ENCODE data around the gene PLCXD3.

The PLCXD3 gene

GRCh38 chr5:41412496-41412895 lies 97.9 kb downstream of the PLCXD3 start:
- DNase-seq: no peak

GRCh38 chr5:41410737-41411136 lies 99.7 kb downstream of the PLCXD3 start:
- DNase-seq: no peak

GRCh38 chr5:41410307-41410706 lies 100.1 kb downstream of the PLCXD3 start:
- DNase-seq: no peak

GRCh38 chr5:41408676-41409443 lies 101.5 kb downstream of the PLCXD3 start:
- no peak for DNase-seq

GRCh38 chr5:41406936-41407335 lies 103.5 kb downstream of the PLCXD3 start:
- DNase-seq: no peak

- DNase-seq: no peak
These were observed 104.0 kb downstream of the PLCXD3 start for GRCh38 chr5:41406424-41406823.

- DNase-seq: no peak
These were observed 105.6 kb downstream of the PLCXD3 start for GRCh38 chr5:41404757-41405156.

- DNase-seq: no peak
These were observed 106.6 kb downstream of the PLCXD3 start for GRCh38 chr5:41403846-41404245.

GRCh38 chr5:41402845-41403244 lies 107.6 kb downstream of the PLCXD3 start:
- no peak for DNase-seq

GRCh38 chr5:41399839-41400238 lies 110.6 kb downstream of the PLCXD3 start:
- DNase-seq: no peak

- no peak for DNase-seq
These were observed 118.4 kb downstream of the PLCXD3 start for GRCh38 chr5:41392016-41392415.

- no peak for DNase-seq
These were observed 135.8 kb downstream of the PLCXD3 start for GRCh38 chr5:41374631-41375030.

GRCh38 chr5:41373230-41373629 lies 137.2 kb downstream of the PLCXD3 start:
- DNase-seq: no peak

- DNase-seq: no peak
These were observed 138.7 kb downstream of the PLCXD3 start for GRCh38 chr5:41371738-41372137.

GRCh38 chr5:41370482-41370881 lies 139.9 kb downstream of the PLCXD3 start:
- DNase-seq: no peak

GRCh38 chr5:41369799-41370198 lies 140.6 kb downstream of the PLCXD3 start:
- no peak for DNase-seq

- DNase-seq: no peak
These were observed 142.2 kb downstream of the PLCXD3 start for GRCh38 chr5:41368158-41368557.

GRCh38 chr5:41365369-41365768 lies 145.0 kb downstream of the PLCXD3 start:
- DNase-seq: no peak

- DNase-seq: no peak
These were observed 146.1 kb downstream of the PLCXD3 start for GRCh38 chr5:41364346-41364745.

- no peak for DNase-seq
These were observed 146.9 kb downstream of the PLCXD3 start for GRCh38 chr5:41363343-41363986.

- no peak for DNase-seq
These were observed 153.6 kb downstream of the PLCXD3 start for GRCh38 chr5:41356786-41357185.

- DNase-seq: no peak
These were observed 160.6 kb downstream of the PLCXD3 start for GRCh38 chr5:41349846-41350245.

- DNase-seq: no peak
These were observed 162.8 kb downstream of the PLCXD3 start for GRCh38 chr5:41347569-41347968.

GRCh38 chr5:41346609-41347008 lies 163.8 kb downstream of the PLCXD3 start:
- DNase-seq: no peak

- DNase-seq: no peak
These were observed 165.1 kb downstream of the PLCXD3 start for GRCh38 chr5:41345295-41345694.
